ENCODE data around the gene NDUFA7. TPM values are rescaled to one million over a fixed set of nuclear protein-coding genes. Genes with fewer than 3 reads are reported as not detected.

The NDUFA7 gene
- total RNA-seq, 4 donors from 2014 or later, result 23.3 to 38.7 (median 25.2) TPM

GRCh38 chr19:8332976-8333766 is 12.0 kb upstream of the NDUFA7 start:
- DNase-seq (ENCODE audit: low spot score in 2 of 2), result no peak
- Histone ChIP-seq H3K27ac (no peak overlapping the region), H3K36me3 (no peaks in the 10 kb centered on the region), H3K4me1 (peaks cover 27% of the 10 kb centered on the region), H3K4me3 (no peak overlapping the region), H3K27me3 (peaks cover 40% of the 10 kb centered on the region), H3K9me3 (no peaks in the 10 kb centered on the region)
- no peak for TF ChIP-seq POLR2AphosphoS5 (IDR thresholded peaks at IDR 0.05)
- TF ChIP-seq, protein P1, sequence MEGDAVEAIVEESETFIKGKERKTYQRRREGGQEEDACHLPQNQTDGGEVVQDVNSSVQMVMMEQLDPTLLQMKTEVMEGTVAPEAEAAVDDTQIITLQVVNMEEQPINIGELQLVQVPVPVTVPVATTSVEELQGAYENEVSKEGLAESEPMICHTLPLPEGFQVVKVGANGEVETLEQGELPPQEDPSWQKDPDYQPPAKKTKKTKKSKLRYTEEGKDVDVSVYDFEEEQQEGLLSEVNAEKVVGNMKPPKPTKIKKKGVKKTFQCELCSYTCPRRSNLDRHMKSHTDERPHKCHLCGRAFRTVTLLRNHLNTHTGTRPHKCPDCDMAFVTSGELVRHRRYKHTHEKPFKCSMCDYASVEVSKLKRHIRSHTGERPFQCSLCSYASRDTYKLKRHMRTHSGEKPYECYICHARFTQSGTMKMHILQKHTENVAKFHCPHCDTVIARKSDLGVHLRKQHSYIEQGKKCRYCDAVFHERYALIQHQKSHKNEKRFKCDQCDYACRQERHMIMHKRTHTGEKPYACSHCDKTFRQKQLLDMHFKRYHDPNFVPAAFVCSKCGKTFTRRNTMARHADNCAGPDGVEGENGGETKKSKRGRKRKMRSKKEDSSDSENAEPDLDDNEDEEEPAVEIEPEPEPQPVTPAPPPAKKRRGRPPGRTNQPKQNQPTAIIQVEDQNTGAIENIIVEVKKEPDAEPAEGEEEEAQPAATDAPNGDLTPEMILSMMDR (IDR thresholded peaks at IDR 0.05), result no peak
- WGBS, result 37% methylated on average over 40 of the region's 52 CpGs

DNA sequence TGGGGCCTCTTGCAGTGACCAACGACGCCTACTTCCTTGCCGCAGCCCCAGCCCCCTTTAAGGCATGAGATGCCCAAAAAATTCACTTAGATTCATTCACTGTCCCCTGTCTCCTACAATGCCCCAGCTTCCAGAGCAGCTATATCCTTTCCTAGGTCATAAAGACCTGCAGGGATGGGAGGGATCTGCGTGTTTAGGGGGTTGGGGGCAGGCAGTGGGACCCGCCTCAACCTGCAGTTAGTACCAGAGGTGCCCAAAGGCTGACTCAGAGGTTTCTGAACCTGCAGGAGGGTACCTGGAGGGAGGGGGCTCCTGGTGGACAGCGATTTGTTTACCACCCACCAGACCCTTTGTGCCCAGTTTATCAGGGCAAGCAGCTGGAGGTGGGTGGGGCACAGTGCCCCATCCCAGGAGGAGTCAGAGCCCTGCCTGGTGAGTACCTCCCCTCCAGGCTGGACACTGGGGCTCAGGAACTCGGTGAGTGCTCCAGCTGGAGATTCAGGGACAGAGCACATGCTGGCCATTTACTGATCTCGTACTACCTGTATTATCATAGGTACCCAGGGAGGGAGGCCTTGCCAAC is 10.2 kb upstream of the NDUFA7 start:
- H3K4me1 ChIP-seq, result peaks cover 27% of the 10 kb centered on the region
- H3K4me3 ChIP-seq, result no peak overlapping the region
- no peak overlapping the region for H3K27ac ChIP-seq
- 81% methylated on average over 6 of the region's 8 CpGs for WGBS
- DNase-seq (ENCODE audit: low spot score in 2 of 2), result no peak
- TF ChIP-seq POLR2A (IDR thresholded peaks at IDR 0.05) (no peak), POLR2AphosphoS5 (IDR thresholded peaks at IDR 0.05) (no peak), EP300 (IDR thresholded peaks at IDR 0.05) (no peak)
- TF ChIP-seq, protein P1 (IDR thresholded peaks at IDR 0.05), result no peak
- H3K27me3 ChIP-seq, result peaks cover 37% of the 10 kb centered on the region
- H3K36me3 ChIP-seq, result no peaks in the 10 kb centered on the region
- H3K9me3 ChIP-seq, result no peaks in the 10 kb centered on the region

DNA sequence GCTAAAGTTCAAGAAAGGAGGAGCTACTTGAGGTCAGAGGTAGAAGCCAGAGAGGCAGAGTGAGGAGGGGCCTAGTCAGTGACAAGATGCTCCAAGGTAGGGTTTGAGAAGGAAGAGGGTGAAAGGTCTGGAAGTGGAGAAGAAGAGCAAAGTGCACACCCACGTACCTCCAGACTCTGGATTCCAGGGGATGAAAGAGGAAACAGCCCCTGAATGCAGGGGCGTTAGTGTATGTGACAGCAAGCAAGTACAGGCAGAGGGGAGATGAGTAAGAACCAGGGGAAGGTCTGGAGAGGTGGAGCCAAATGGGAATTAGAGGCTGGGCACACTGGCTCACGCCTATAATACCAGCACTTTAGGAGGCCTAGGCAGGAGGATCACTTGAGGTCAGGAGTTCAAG is 8.8 kb upstream of the NDUFA7 start:
- no peaks in the 10 kb centered on the region for H3K36me3 ChIP-seq
- DNase-seq (ENCODE audit: low spot score in 2 of 2), result no peak
- no peak overlapping the region for H3K27ac ChIP-seq
- TF ChIP-seq, protein P1 (IDR thresholded peaks at IDR 0.05), result no peak
- TF ChIP-seq POLR2A (IDR thresholded peaks at IDR 0.05), result no peak
- TF ChIP-seq EP300 (IDR thresholded peaks at IDR 0.05), result no peak
- no peak for TF ChIP-seq POLR2AphosphoS5 (IDR thresholded peaks at IDR 0.05)
- no peak overlapping the region for H3K4me3 ChIP-seq
- peaks cover 25% of the 10 kb centered on the region for H3K27me3 ChIP-seq
- no peaks in the 10 kb centered on the region for H3K9me3 ChIP-seq
- peaks cover 16% of the 10 kb centered on the region for H3K4me1 ChIP-seq
- WGBS, result 57% methylated on average over 3 of the region's 3 CpGs

DNA sequence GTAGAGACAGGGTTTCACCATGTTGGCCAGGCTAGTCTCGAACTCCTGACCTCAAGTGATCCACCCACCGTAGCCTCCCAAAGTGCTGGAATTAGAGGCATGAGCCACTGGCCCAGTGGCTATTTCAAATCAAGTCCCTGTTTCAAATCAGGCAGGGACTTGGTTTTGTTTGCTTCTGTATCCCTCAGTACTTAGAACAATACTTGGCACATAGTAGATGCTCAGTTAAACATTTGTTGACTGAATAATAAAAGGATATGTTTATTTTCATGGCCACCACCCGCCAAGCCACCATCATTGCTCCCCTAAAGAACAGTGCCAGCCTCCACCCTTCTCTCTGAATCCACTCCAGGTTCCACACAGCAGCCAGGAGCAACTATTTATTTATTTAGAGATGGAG is 4.3 kb upstream of the NDUFA7 start:
- no peak for TF ChIP-seq POLR2A (IDR thresholded peaks at IDR 0.05)
- no peak for TF ChIP-seq POLR2AphosphoS5 (IDR thresholded peaks at IDR 0.05)
- TF ChIP-seq, protein P1 (IDR thresholded peaks at IDR 0.05), result no peak
- TF ChIP-seq EP300 (IDR thresholded peaks at IDR 0.05), result no peak
- no peak overlapping the region for H3K27ac ChIP-seq
- WGBS, result 84% methylated on average over 3 of the region's 3 CpGs

GRCh38 chr19:8324186-8325050 is 3.2 kb upstream of the NDUFA7 start:
- no peak overlapping the region for H3K27ac ChIP-seq
- TF ChIP-seq EP300 (IDR thresholded peaks at IDR 0.05), result no peak
- no peak for TF ChIP-seq POLR2A (IDR thresholded peaks at IDR 0.05)
- TF ChIP-seq, protein P1 (IDR thresholded peaks at IDR 0.05), result no peak
- no peak for TF ChIP-seq POLR2AphosphoS5 (IDR thresholded peaks at IDR 0.05)
- no peak for DNase-seq (ENCODE audit: low spot score in 2 of 2)
- H3K9me3 ChIP-seq, result no peaks in the 10 kb centered on the region
- no peak overlapping the region for H3K4me3 ChIP-seq
- peaks cover 40% of the 10 kb centered on the region for H3K4me1 ChIP-seq
- WGBS, result 76% methylated on average over 10 of the region's 17 CpGs
- H3K36me3 ChIP-seq, result peaks cover 12% of the 10 kb centered on the region
- H3K27me3 ChIP-seq, result no peaks in the 10 kb centered on the region

More for the DNA sequence above, 4.3 kb upstream of the NDUFA7 start:
- no peaks in the 10 kb centered on the region for H3K9me3 ChIP-seq
- no peak overlapping the region for H3K4me3 ChIP-seq
- peaks cover 12% of the 10 kb centered on the region for H3K36me3 ChIP-seq
- H3K27me3 ChIP-seq, result no peaks in the 10 kb centered on the region
- DNase-seq (ENCODE audit: low spot score in 2 of 2), result no peak
- H3K4me1 ChIP-seq, result peaks cover 29% of the 10 kb centered on the region

Data from suprapubic skin (tissue), 4 donors.